ENCODE measurements around the gene GRIA1.

The GRIA1 gene

GRCh38 chr5:153672347-153673090 is 182.0 kb downstream of the GRIA1 start:
- DNase-seq: no peak

GRCh38 chr5:153674356-153674755 is 183.9 kb downstream of the GRIA1 start:
- H3K4me1 Mint-ChIP-seq (ENCODE audit: low read depth in 2 of 2): no peaks in the 10 kb centered on the region
- H3K4me3 Mint-ChIP-seq: no peak overlapping the region
- H3K27me3 Mint-ChIP-seq: peaks cover 0 to 9% of the 10 kb centered on the region in 2 donors
- DNase-seq (no peak), ATAC-seq (replicated peaks) (no peak)
- H3K36me3 Mint-ChIP-seq (ENCODE audit: insufficient read depth): no peaks in the 10 kb centered on the region
- no peak overlapping the region for H3K27ac Mint-ChIP-seq
- H3K9me3 Mint-ChIP-seq: peaks cover 0 to 4% of the 10 kb centered on the region in 2 donors

More at GRCh38 chr5:153672347-153673090, 182.0 kb downstream of the GRIA1 start:
- no peaks in the 10 kb centered on the region for H3K4me1 Mint-ChIP-seq (ENCODE audit: low read depth in 2 of 2)
- H3K9me3 Mint-ChIP-seq: peaks cover 0 to 4% of the 10 kb centered on the region in 2 donors
- H3K4me3 Mint-ChIP-seq: no peak overlapping the region
- ATAC-seq (replicated peaks): no peak
- H3K27ac Mint-ChIP-seq: no peak overlapping the region
- H3K36me3 Mint-ChIP-seq (ENCODE audit: insufficient read depth): no peaks in the 10 kb centered on the region
- peaks cover 0 to under 1% of the 10 kb centered on the region in 2 donors for H3K27me3 Mint-ChIP-seq

GRCh38 chr5:153676406-153676805 is 185.9 kb downstream of the GRIA1 start:
- H3K27me3 Mint-ChIP-seq: peaks cover 0 to 9% of the 10 kb centered on the region in 2 donors
- no peak overlapping the region for H3K4me3 Mint-ChIP-seq
- H3K9me3 Mint-ChIP-seq: peaks cover 4 to 7% of the 10 kb centered on the region in 2 donors
- no peaks in the 10 kb centered on the region for H3K36me3 Mint-ChIP-seq (ENCODE audit: insufficient read depth)
- H3K27ac Mint-ChIP-seq: no peak overlapping the region
- H3K4me1 Mint-ChIP-seq (ENCODE audit: low read depth in 2 of 2): no peaks in the 10 kb centered on the region
- no peak for ATAC-seq (replicated peaks)
- no peak for DNase-seq

- Mint-ChIP-seq H3K27me3 (peaks cover 0 to 9% of the 10 kb centered on the region in 2 donors), H3K4me3 (no peak overlapping the region), H3K9me3 (peaks cover 4 to 7% of the 10 kb centered on the region in 2 donors), H3K27ac (no peak overlapping the region), H3K4me1 (ENCODE audit: low read depth in 2 of 2) (no peaks in the 10 kb centered on the region), H3K36me3 (ENCODE audit: insufficient read depth) (no peaks in the 10 kb centered on the region)
- DNase-seq (no peak), ATAC-seq (replicated peaks) (no peak)
These were observed 186.4 kb downstream of the GRIA1 start for GRCh38 chr5:153676821-153677220.

GRCh38 chr5:153678617-153679329 is 188.3 kb downstream of the GRIA1 start:
- Mint-ChIP-seq H3K36me3 (ENCODE audit: insufficient read depth) (no peaks in the 10 kb centered on the region), H3K27me3 (peaks cover 0 to 9% of the 10 kb centered on the region in 2 donors), H3K4me3 (no peak overlapping the region), H3K27ac (no peak overlapping the region), H3K9me3 (peaks cover 1 to 7% of the 10 kb centered on the region in 2 donors), H3K4me1 (ENCODE audit: low read depth in 2 of 2) (no peaks in the 10 kb centered on the region)
- DNase-seq (no peak), ATAC-seq (replicated peaks) (no peak)

- DNase-seq: no peak
- no peak for ATAC-seq (replicated peaks)
- peaks cover 3% of the 10 kb centered on the region for H3K36me3 Mint-ChIP-seq (ENCODE audit: insufficient read depth)
- no peak overlapping the region for H3K27ac Mint-ChIP-seq
- H3K9me3 Mint-ChIP-seq: no peaks in the 10 kb centered on the region
- no peak overlapping the region for H3K4me3 Mint-ChIP-seq
- H3K27me3 Mint-ChIP-seq: no peaks in the 10 kb centered on the region
- no peaks in the 10 kb centered on the region for H3K4me1 Mint-ChIP-seq (ENCODE audit: low read depth in 2 of 2)
These were observed 199.8 kb downstream of the GRIA1 start for GRCh38 chr5:153690236-153690635.

GRCh38 chr5:153696256-153696655 is 205.8 kb downstream of the GRIA1 start:
- H3K27ac Mint-ChIP-seq: no peak overlapping the region
- DNase-seq (no peak), ATAC-seq (replicated peaks) (no peak)
- peaks cover 0 to 4% of the 10 kb centered on the region in 2 donors for H3K9me3 Mint-ChIP-seq
- no peaks in the 10 kb centered on the region for H3K27me3 Mint-ChIP-seq
- no peaks in the 10 kb centered on the region for H3K36me3 Mint-ChIP-seq (ENCODE audit: insufficient read depth)
- H3K4me1 Mint-ChIP-seq (ENCODE audit: low read depth in 2 of 2): no peaks in the 10 kb centered on the region
- no peak overlapping the region for H3K4me3 Mint-ChIP-seq

- no peak for DNase-seq
- no peaks in the 10 kb centered on the region for H3K4me1 Mint-ChIP-seq (ENCODE audit: low read depth in 2 of 2)
- no peak for ATAC-seq (replicated peaks)
- H3K36me3 Mint-ChIP-seq (ENCODE audit: insufficient read depth): no peaks in the 10 kb centered on the region
- H3K9me3 Mint-ChIP-seq: peaks cover 0 to 6% of the 10 kb centered on the region in 2 donors
- no peak overlapping the region for H3K4me3 Mint-ChIP-seq
- H3K27ac Mint-ChIP-seq: no peak overlapping the region
- H3K27me3 Mint-ChIP-seq: no peaks in the 10 kb centered on the region
These were observed 208.6 kb downstream of the GRIA1 start for GRCh38 chr5:153699035-153699434.

GRCh38 chr5:153700940-153701339 is 210.5 kb downstream of the GRIA1 start:
- H3K36me3 Mint-ChIP-seq (ENCODE audit: insufficient read depth): no peaks in the 10 kb centered on the region
- H3K27me3 Mint-ChIP-seq: no peaks in the 10 kb centered on the region
- DNase-seq: no peak
- H3K9me3 Mint-ChIP-seq: peaks cover 0 to 6% of the 10 kb centered on the region in 2 donors
- H3K27ac Mint-ChIP-seq: no peak overlapping the region
- H3K4me3 Mint-ChIP-seq: no peak overlapping the region
- H3K4me1 Mint-ChIP-seq (ENCODE audit: low read depth in 2 of 2): no peaks in the 10 kb centered on the region
- ATAC-seq (replicated peaks): no peak

GRCh38 chr5:153702265-153702664 is 211.8 kb downstream of the GRIA1 start:
- ATAC-seq (replicated peaks): no peak
- H3K27me3 Mint-ChIP-seq: no peaks in the 10 kb centered on the region
- H3K4me1 Mint-ChIP-seq (ENCODE audit: low read depth in 2 of 2): no peaks in the 10 kb centered on the region
- no peaks in the 10 kb centered on the region for H3K36me3 Mint-ChIP-seq (ENCODE audit: insufficient read depth)
- H3K4me3 Mint-ChIP-seq: no peak overlapping the region
- H3K27ac Mint-ChIP-seq: no peak overlapping the region
- DNase-seq: no peak
- H3K9me3 Mint-ChIP-seq: peaks cover 0 to 6% of the 10 kb centered on the region in 2 donors

GRCh38 chr5:153704110-153704509 is 213.6 kb downstream of the GRIA1 start:
- H3K4me3 Mint-ChIP-seq: no peak overlapping the region
- DNase-seq (no peak), ATAC-seq (replicated peaks) (no peak)
- no peaks in the 10 kb centered on the region for H3K27me3 Mint-ChIP-seq
- H3K9me3 Mint-ChIP-seq: peaks cover 0 to 6% of the 10 kb centered on the region in 2 donors
- H3K27ac Mint-ChIP-seq: no peak overlapping the region
- H3K4me1 Mint-ChIP-seq (ENCODE audit: low read depth in 2 of 2): no peaks in the 10 kb centered on the region
- H3K36me3 Mint-ChIP-seq (ENCODE audit: insufficient read depth): no peaks in the 10 kb centered on the region

GRCh38 chr5:153707626-153708025 is 217.2 kb downstream of the GRIA1 start:
- peaks cover 4 to 11% of the 10 kb centered on the region in 2 donors for H3K9me3 Mint-ChIP-seq
- DNase-seq (no peak), ATAC-seq (replicated peaks) (no peak)
- no peak overlapping the region for H3K4me3 Mint-ChIP-seq
- no peaks in the 10 kb centered on the region for H3K4me1 Mint-ChIP-seq (ENCODE audit: low read depth in 2 of 2)
- no peaks in the 10 kb centered on the region for H3K27me3 Mint-ChIP-seq
- H3K27ac Mint-ChIP-seq: no peak overlapping the region
- no peaks in the 10 kb centered on the region for H3K36me3 Mint-ChIP-seq (ENCODE audit: insufficient read depth)

GRCh38 chr5:153711755-153712154 is 221.3 kb downstream of the GRIA1 start:
- Mint-ChIP-seq H3K27ac (no peak overlapping the region), H3K27me3 (no peaks in the 10 kb centered on the region), H3K9me3 (peaks cover 4 to 12% of the 10 kb centered on the region in 2 donors), H3K4me3 (no peak overlapping the region), H3K36me3 (ENCODE audit: insufficient read depth) (no peaks in the 10 kb centered on the region), H3K4me1 (ENCODE audit: low read depth in 2 of 2) (no peaks in the 10 kb centered on the region)
- ATAC-seq (replicated peaks): no peak
- DNase-seq: no peak

- H3K27me3 Mint-ChIP-seq: no peaks in the 10 kb centered on the region
- H3K36me3 Mint-ChIP-seq (ENCODE audit: insufficient read depth): no peaks in the 10 kb centered on the region
These were observed 222.5 kb downstream of the GRIA1 start for GRCh38 chr5:153712946-153713345.

More at GRCh38 chr5:153712946-153713345, 222.5 kb downstream of the GRIA1 start:
- ATAC-seq (replicated peaks) (no peak), DNase-seq (no peak)
- H3K4me1 Mint-ChIP-seq (ENCODE audit: low read depth in 2 of 2): no peaks in the 10 kb centered on the region
- peaks cover 4 to 17% of the 10 kb centered on the region in 2 donors for H3K9me3 Mint-ChIP-seq
- no peak overlapping the region for H3K27ac Mint-ChIP-seq
- H3K4me3 Mint-ChIP-seq: no peak overlapping the region

All from effector memory CD8-positive, alpha-beta T cell (primary cell).